Measurements from ENCODE around the gene NPB.

The NPB gene

DNA sequence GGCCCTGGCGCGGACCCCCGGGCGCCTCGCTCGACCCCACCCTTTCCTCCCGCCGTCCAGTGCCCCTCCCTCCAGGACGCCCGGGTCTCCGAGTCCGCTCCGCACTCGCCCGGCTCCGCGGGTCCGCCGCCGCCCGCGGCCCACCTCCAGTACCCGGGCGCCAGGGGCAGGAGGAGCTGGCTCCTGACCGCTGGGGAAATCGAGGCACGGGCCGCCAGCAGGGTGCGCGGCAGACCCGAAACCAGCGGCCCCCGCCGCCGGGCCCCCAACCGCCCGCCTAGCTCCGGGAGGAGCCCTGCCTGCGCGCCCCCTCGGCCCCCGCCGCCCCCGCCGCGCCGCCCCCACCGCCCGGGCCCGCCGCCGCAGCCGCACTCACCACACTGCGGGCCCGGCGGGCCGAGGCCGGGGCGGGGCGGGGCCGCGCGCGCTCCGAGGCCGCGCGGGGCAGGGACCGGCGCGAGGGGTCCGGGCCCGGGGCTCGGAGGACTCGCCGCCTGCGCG, 25.2 kb downstream of the NPB start:
- no peak for DNase-seq

DNA sequence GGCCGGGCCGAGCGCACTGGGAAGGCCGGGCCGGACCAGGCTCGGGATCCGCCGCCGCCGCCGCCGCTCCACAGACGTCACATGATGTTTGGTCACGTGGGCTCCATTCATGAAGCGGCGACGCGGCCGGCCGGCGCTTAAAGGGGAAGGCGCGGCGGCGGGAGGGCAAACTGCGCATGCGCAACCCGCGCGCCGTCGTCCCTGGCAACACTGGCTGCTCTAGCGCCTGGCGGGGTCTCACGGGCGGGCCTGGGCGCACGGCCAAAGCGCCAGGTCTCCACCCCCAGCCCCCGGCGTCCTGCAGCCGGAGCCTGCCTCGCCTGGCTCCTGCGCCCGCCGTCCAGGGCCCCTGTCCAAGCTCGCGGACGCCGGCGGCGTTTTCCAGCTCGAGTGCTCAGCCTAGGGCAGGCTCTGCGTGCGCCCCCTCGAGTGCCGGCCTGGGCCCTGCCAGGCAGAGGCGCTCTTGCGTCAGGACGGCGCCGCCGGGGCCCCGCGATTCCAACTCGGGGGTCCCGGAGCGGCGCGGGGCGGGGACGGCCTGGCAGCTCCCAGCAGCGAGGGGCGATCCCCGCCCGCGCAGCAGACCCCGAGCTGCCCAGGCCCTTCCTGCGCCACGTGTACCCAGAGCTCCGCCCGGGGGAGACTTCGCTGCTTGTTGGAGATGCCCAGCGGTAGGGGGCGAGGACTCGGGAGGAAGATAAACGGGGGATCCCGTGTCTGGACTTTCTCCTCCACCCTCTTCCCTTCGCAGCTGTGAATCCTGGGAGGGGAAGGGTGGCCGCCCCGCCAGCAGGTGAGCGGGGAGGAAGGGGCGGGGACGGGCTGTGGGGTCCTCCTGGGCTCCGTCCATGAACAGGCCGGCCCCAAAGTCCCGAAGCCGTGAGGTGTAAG, 25.9 kb downstream of the NPB start, which contains the start of gene MAFG:
Gene MAFG, minus strand, starts transcription at position 83 of the 891 bp plus-strand sequence. CDS start 4,550 bp downstream, outside the sequence.
- peak; percentile 87 for DNase-seq

DNA sequence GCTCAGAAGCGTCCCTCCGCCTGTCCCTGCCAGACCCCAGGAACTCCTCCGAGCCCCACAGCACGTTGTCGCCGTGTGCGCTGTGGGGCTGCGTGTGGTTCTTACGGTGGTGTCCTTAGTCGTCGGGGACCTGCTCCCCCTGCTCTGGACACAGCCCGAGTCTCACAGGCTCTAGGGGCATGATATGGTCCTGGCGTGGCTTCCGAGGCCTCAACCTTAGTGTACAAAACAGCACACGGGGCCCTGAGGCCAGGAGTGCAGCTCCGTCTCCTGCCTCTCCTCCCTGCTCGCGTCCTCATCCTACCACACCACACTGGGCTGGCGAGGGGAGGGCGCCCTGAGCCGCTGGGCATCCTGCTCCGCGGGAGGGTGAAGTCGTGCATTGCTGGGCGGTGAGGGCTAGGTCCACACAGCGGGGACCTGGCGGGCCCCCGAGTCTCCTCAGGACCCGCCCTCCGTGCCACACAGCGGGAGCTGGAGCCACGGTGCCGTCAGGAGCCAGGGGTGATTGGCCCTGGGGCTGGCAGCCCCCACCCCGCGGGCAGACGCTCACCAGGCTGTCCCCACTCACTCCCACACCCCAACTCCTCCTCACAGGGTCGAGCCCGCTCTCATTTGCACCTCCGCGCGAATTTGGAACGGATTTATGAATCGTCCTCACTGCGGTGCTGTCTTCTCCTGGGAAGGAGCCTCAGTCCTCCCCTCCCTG, 26.7 kb downstream of the NPB start:
- DNase-seq = no peak

DNA sequence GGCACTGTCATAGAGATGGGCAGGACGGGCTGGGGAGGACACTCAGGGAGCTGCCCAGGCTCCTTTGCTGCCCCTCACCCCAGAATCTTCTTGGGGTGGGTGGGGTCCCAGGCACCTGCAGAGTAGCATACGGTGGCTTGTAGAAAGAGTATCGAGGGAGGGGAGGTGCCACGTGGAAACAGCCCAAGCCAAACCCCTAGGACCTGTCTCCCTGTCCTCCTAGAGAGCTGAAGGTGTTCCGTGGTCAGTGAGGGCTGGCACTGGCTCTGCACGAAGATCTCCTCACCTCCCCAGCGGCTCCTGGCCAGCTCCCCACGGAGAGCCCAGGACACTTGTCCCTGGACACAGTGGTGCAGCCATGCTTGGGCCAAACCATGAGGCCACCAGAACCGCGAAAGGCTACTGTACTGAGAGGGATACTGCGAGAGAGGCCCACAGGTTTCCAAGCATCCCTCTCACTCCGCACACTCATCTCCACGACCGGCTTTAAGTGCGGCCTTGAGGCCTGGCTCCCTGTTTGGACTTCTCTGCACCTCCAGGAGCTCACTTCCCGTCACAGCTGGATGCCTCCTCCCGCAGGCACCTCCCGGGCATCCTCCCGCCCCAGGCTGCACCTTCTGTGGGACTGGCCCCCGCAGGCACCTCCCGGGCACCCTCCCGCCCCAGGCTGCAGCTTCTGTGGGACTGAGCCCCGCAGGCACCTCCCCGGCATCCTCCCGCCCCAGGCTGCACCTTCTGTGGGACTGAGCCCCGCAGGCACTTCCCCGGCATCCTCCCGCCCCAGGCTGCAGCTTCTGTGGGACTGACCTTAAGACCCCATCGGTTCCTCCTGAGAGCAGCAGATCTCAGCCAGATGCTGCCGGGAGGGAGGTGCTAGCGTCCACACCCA, 27.5 kb downstream of the NPB start:
- no peak for DNase-seq

DNA sequence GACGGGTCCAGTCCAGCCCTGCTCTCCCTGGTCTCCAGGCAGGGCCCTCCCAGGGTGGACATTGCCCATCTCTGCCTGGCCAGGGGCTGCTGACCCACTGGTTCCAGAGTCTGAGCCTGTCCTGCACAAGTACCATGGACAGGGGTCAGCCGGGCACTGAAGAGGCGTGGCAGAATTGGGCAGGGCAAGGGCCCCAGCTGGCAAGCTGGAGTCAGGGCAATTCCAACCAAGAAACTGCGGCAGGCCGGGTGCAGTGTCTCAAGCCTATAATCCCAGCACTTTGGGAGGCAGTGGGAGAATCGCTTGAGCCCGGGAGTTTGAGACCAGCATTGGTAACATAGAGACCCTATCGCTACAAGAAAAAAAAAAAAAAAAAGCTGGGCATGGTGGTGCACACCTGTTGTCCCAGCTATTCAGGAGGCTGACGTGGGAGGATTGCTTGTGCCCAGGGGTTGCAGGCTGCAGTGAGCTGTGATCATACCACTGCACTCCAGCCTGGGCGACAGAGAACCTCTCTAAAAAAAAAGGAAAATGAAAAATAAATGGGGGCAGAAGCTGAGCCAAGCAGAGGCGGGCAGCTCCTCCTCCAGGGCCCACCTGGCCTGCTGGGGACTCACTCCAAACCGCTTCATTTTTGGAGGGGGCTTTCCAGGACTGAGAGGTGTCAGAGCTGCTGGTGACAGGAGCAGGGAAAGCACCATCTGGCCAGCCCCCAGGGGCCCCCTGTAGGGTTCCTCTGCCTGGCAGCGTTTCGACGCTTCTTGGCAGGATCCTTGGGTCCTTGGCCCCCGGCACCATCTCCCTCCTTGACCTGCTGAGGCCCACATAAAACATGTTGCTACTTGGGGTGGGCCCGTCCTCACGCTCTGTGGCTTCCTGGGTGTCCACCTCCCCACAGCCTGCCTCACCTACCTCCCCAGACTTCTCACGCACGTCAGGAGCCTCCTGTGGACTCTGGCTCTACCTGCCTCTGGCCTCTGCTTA, 28.4 kb downstream of the NPB start:
- no peak for DNase-seq

DNA sequence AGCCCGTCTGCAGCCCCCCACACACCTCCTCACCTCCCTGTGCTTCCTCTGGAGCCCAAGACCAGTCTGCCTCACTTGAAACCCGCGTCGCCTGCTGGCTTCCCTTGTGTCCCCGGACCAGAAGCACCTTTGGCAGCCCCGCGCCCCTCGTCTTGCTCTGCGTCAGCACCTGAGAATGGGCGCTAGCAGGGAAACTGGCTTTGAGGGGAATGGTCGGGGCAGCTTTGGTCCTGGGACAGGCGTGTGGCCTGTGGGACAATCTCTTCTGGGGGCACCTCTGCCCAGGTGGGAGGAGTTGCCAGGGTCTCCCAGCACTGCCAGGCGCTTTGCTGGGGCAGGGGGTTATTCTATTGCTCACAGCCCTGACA, 29.1 kb downstream of the NPB start:
- DNase-seq = no peak

DNA sequence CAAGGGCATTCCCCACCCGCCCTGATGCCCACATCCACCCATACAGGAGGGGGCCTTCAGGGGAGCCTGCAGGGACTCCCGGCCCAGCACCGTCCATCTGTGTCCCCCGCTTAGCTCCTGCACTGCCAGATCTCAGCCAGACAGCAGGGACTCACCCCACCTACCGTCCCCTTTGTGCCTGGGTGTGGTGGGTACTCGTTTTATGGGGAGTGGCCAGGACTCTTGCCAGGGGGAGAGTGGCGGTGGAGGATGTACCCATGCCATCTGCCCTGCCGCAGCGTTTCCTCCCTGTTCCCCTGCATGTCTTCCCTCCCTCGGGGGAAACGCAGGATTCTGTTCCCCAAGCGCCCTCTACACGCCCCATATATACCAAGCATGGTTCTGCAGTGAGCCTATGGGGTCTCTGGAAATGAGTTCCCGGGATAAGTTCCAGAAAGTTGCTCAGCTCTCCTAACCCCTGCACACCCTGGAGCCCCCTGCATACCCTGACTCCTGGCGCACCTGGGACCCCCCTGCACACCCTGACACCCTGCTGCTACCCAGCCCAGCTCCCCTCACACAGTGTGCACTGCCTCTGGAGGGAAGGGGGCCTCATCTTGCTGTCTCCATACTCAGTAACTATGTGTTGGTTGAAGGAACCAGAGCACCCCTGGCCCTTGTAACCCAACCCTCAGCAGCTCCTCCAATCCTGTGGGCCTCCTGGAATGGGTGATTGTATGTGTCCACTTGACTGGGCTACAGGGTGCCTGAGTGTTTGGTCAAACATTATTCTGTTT, 29.7 kb downstream of the NPB start:
- DNase-seq = no peak

DNA sequence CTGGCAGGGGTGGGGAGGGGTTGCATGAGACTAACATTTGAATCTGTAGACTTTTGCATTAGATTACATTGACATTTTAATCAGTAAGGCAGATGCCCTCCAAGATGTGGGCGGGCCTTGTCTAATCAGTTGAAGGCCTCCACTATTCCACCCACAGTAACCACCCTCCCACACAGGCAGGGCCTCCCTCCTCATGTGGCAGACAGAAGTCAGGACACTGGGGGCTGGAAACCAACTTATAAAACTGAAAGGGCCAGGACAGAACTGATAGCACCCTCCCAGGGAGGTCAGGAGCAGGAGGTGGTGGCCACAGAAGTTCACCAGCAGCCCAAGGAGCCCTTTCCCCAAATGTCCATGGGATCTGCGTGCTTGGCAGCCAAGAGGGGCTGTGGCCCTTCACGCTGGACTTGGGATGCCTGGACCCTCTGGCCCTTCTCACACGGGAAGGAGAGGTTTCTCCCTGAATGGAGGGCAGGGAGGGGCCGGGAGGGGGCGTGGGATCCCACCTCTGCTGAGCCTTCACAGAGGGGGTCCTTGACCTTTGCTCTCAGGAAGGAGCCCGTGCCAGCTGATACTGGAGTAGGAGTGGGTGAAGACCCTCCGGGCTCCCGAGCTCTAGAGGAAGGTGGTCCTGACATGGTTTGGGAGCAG, 30.4 kb downstream of the NPB start:
- no peak for DNase-seq

DNA sequence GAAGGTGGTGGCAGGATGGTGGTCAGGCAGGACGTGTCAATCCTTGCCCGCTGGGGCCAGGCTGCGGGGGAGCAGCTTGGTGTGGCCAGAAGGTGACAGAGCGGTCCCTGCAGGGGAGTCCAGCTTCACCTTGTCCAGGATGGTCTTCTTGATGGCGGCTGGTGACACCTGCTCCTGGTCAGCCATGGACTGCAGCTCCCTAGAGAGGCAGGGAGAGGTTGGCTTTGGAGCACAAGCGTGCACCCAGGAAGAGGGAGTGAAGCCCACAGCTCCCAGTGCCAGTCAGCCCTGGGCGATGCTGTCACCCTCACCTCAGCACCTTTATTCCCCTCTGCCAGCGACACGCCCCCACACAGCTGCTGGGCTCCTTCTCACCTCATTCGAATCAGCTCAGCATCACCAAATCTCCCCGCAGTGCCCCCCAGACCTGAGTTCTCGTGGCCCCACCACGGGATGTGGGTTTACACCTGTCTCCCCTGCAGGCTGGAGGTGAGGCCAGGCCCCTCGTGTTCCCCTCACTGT, 31.2 kb downstream of the NPB start:
- no peak for DNase-seq

DNA sequence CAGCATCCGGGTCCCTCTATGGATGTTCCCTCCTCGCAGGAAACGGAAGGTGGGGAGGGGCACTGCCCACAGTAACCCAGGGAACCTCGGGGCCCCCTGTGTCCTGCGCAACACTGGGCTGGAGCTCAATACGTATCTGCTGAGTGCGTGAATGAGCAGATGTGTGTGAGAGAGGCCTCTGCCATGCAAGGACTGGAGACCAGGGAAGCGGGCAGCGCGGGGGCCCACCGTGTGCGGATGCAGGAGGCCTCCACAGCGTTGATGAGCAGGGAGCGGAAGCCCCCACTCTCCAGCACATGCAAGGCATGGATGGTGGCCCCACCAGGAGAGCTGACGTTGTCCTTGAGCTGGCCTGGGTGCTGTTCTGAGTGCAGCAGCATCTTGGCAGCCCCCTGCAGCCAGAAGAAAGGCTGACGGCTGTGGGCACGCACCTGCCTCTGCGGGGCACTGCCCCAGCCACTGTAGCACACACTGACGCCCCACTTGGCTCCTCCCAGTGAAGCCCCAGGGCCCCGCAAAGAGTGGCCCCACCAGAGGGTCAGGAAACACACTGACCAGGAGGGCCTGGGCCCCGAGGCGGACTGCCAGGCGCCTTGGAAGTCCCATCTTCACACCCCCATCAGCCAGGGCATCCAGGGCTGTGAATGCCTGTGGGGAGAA, 32.2 kb downstream of the NPB start:
- DNase-seq = no peak

DNA sequence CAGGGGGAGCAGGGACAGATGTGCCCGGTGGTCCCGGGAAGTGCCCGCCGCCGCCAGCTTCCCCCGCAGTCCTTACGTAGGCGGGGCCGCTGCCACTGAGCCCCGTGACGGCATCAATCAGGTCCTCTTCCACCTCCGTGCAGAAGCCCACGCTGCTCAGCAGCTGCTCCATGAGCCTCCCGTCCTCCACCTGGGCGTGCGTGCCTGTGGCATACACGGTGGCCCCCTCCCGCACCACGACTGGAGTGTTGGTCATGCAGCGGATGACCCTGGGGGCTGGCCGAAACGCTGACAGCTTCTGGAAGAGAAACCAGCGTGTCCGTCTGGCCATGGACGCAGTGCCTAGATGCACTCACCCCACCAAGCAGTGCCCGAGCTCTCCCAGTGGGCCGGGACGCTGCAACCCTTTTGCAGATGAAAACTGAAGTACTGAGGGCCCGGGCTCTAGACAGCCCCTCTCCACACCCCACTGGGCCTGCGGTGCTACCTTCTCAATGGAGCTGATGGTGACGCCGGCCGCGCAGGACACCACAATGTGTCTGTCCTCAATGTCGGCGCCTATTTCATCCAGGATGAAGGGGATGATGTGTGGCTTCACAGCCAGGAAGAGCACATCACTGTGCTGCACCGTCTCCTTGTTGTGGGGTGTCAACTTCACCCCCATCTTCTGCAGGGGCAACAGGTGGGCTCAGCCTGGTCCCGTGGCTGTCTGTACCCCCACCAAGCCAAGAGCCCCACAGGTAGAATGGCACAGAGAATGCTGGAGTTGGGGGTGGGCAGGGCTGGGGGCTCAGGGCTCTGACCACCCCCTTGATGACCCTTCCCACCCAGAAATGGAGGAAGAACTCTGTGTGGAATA, 33.0 kb downstream of the NPB start:
- no peak for DNase-seq

DNA sequence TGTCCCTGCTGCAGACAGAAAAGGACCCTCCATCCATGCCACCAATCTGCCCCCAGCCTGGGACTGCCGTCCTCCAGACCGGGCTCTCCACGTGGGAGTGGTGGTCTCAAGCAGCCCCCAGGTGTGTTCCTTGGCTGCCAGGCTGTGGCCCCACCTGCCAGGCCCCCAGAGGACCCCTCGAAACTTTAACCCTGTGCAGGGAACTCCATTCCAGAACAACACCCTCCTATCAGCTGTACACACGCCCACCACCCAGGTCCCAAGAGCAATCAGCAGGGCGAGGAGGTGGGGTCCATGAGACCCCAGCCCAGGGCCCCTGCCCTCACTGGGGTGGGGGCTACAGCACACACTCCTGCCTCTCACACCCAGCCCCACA, 33.7 kb downstream of the NPB start:
- DNase-seq = no peak

DNA sequence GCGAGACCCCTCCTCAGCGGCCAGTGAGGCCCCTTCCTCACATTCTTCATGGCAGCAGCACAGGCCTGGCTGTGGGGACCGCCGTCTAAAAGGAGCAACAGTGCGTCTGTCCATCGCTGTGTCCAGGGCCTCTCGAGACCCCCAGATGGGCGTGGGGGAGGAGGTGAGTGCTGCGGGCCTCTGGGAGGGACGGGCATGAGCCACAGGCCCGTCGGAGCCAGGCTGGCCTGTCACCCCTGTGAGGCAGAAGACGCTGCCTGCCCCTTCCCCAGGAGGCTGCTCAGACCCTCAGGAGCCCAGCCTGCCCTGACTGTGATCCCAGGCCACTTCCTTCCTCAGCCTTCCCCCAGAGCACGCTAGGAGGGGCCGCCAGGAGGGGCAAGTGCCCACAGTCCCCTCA, 37.2 kb downstream of the NPB start:
- DNase-seq = no peak

DNA sequence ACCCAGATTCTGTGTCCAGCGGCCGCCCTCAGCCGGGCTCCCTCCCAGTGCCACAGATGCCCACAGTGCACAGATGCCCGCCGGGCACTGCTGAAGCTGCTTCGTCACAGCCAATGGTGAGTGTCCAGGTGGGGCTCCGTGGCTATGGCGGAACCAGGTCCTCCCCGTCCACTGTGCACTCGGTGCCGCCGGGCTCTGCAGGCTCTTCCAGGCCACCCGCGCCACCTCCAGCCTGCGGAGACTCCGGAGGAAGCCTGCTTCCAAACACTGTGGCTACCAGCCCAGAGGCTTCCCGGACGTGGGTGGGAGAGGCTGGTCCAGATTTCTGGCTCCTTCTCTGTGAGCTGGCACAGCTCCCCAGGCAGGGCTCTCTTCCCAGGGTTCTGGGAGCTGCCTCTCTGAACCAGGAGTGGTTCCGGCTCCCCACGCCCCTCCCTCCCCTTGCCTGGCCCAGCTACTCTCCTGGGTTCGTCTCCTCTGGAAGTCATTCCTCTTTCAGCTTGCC, 37.9 kb downstream of the NPB start:
- no peak for DNase-seq

DNA sequence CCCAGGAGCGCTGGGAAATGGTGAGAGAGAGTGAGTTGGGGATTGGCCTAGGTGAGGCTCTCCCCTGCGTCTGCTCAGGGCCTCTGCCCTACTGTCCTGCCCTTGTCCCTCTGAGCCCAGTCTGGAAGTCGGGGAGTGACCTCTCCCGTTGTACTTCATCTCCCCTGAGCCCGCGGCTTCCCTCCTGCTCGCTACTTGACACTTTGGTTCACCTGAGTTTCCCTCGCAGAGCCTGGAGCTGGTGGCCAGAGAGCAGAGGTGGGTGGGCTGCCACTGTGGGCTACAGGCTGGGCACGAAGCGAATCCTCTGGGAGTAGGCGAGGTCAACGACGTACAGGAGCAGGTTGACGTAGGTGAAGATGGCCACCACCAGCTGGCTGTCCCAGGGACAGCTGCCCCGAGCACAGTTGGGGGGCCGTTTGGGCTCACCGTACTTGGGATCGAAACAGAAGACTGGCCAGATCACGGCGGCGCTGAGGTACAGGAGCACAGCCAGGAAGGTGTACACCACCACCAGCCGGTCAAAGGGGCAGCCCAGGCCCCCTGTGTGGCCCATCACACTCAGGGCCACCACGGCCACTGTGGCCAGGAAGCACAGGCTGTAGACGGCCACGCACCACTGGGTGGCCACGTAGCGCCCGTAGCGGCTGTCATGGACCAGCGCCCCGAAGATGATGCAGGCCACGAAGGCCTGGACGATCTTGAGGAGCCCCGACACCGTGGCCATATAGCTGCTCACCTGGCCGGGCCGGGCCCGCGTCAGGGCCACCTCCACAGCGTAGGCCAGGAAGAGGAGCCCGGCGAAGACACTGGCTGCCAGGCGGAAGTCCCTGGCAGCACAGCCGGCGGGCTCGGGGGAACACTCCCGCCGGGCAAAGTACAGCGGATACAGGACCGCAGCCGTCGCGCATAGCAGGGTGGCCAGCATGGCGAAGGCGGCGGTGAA, 38.8 kb downstream of the NPB start:
- DNase-seq = no peak

DNA sequence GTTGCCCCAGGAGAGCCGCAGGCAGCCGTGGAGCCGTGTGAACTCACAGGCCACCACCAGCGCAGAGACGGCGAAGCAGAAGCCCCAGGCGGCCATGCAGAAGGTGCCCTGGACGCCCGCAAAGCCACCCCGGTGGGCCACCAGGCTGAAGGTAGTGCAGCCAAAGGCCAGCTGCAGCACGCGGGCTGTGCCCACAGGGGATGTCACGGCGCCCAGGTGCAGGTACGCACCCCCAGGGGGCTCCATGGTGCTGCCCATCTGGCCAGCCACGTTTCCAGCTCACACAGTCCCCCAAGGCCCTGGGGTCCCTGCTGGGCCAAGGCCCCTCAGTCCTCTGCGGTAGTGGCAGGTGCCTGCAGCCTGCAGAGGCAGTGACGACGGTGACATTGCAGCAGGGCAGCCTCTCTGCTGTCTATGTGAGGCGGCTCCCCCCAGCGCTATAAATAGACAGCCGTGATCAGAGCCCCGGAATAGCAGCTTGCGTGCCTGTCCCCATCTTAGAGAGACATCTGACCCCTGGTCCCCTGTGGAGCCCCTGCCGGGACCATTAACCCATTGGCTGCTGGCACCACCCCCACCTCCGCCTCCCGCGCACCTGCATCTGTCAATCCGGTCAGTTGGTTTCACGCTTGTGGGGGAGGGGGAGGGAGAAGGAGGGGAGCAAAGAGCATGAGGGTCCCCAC, 39.6 kb downstream of the NPB start:
- DNase-seq = no peak

DNA sequence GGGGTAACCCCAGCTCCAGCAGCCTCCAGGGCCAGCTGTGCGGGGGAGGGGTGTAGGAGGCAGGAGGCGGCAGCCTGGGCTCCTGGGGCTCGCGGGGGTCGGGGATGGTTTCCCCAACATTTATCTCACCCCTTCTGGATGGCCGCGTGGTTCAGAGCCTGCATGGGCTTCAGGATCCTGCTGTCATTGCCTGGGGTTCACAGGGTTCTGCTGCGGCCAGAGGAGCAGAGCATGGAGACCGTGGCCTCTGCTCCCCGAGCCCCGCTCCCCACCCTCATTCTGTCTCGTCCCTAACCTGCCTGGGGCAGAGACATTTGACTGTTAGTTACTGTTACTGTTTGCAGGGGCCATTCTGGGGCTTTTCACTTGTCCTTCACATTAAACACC, 40.1 kb downstream of the NPB start:
- no peak for DNase-seq
